ENCODE measurements around the gene SPANXN1.
"Not testable (repeated sequence)": the region's sequence is repeated elsewhere in the genome, so short reads cannot be mapped to it uniquely, and the experiment has no call there.

The SPANXN1 gene

GRCh38 chrX:145247203-145247602 lies at the start of gene SPANXN1:
SPANXN1 (plus strand) TSS chrX:145247503; CDS start chrX:145247587, 84 bp downstream.
- DNase-seq: not testable (repeated sequence)

GRCh38 chrX:145199078-145199477 lies 48.2 kb upstream of the SPANXN1 start:
- DNase-seq: no peak

GRCh38 chrX:145213504-145213903 lies 33.8 kb upstream of the SPANXN1 start:
- DNase-seq: no peak

GRCh38 chrX:145292218-145292617 lies 44.9 kb downstream of the SPANXN1 start:
- no peak for DNase-seq
